ENCODE data around the gene EDNRB.
"Not testable (repeated sequence)": the region's sequence is repeated elsewhere in the genome, so short reads cannot be mapped to it uniquely, and the experiment has no call there.

Gene EDNRB

GRCh38 chr13:77857531-77858209 lies 61.0 kb downstream of the EDNRB start:
- no peak for TF ChIP-seq CTCF (IDR thresholded peaks at IDR 0.05; ENCODE audit: low read depth, low read length, poor library complexity, severe bottlenecking)
- TF ChIP-seq EZH2phosphoT487 (IDR thresholded peaks at IDR 0.05; ENCODE audit: borderline replicate concordance, low read length), result no peak
- Histone ChIP-seq H3K27ac (ENCODE audit: low read depth, low read length) (no peak overlapping the region), H4K20me1 (ENCODE audit: control insufficient read depth, insufficient read depth, low read depth, low read length) (no peaks in the 10 kb centered on the region), H3F3A (ENCODE audit: control insufficient read depth, insufficient read depth) (no peaks in the 10 kb centered on the region), H3K4me3 (ENCODE audit: low read length) (no peak overlapping the region), H3K4me1 (ENCODE audit: control insufficient read depth, low read length) (no peaks in the 10 kb centered on the region), H3K4me2 (ENCODE audit: low read length) (no peak overlapping the region), H3K27me3 (ENCODE audit: control insufficient read depth, low read length) (no peaks in the 10 kb centered on the region), H3K36me3 (ENCODE audit: control insufficient read depth, low read length) (no peaks in the 10 kb centered on the region), H3K9me3 (ENCODE audit: control insufficient read depth, insufficient read depth, low read length) (no peaks in the 10 kb centered on the region), H3K79me2 (ENCODE audit: control insufficient read depth, low read length) (no peaks in the 10 kb centered on the region), H3K9me2 (replicated peaks; ENCODE audit: control insufficient read depth, low read length) (no peaks in the 10 kb centered on the region)

- H3K27ac ChIP-seq (ENCODE audit: low read depth, low read length), result no peak overlapping the region
Measured at GRCh38 chr13:77853703-77854102, 64.9 kb downstream of the EDNRB start.

GRCh38 chr13:77848050-77848449 lies 70.6 kb downstream of the EDNRB start:
- H3K27ac ChIP-seq (ENCODE audit: low read depth, low read length); H3K4me3 ChIP-seq (ENCODE audit: low read length); H3K4me1 ChIP-seq (ENCODE audit: control insufficient read depth, low read length); H3K9me2 ChIP-seq (replicated peaks; ENCODE audit: control insufficient read depth, low read length); H3K79me2 ChIP-seq (ENCODE audit: control insufficient read depth, low read length); H3F3A ChIP-seq (ENCODE audit: control insufficient read depth, insufficient read depth); H4K20me1 ChIP-seq (ENCODE audit: control insufficient read depth, insufficient read depth, low read depth, low read length); H3K4me2 ChIP-seq (ENCODE audit: low read length); H3K36me3 ChIP-seq (ENCODE audit: control insufficient read depth, low read length); H3K27me3 ChIP-seq (ENCODE audit: control insufficient read depth, low read length); H3K9me3 ChIP-seq (ENCODE audit: control insufficient read depth, insufficient read depth, low read length): not testable (repeated sequence)

More at GRCh38 chr13:77853703-77854102, 64.9 kb downstream of the EDNRB start:
- Histone ChIP-seq H3F3A (ENCODE audit: control insufficient read depth, insufficient read depth) (no peaks in the 10 kb centered on the region), H3K79me2 (ENCODE audit: control insufficient read depth, low read length) (no peaks in the 10 kb centered on the region), H4K20me1 (ENCODE audit: control insufficient read depth, insufficient read depth, low read depth, low read length) (no peaks in the 10 kb centered on the region), H3K9me2 (replicated peaks; ENCODE audit: control insufficient read depth, low read length) (no peaks in the 10 kb centered on the region), H3K27me3 (ENCODE audit: control insufficient read depth, low read length) (no peaks in the 10 kb centered on the region), H3K4me1 (ENCODE audit: control insufficient read depth, low read length) (no peaks in the 10 kb centered on the region), H3K9me3 (ENCODE audit: control insufficient read depth, insufficient read depth, low read length) (no peaks in the 10 kb centered on the region), H3K4me2 (ENCODE audit: low read length) (no peak overlapping the region), H3K36me3 (ENCODE audit: control insufficient read depth, low read length) (no peaks in the 10 kb centered on the region), H3K4me3 (ENCODE audit: low read length) (no peak overlapping the region)
- TF ChIP-seq CTCF (IDR thresholded peaks at IDR 0.05; ENCODE audit: low read depth, low read length, poor library complexity, severe bottlenecking), result no peak
- no peak for TF ChIP-seq EZH2phosphoT487 (IDR thresholded peaks at IDR 0.05; ENCODE audit: borderline replicate concordance, low read length)

- Histone ChIP-seq H3K27me3 (ENCODE audit: control insufficient read depth, low read length) (no peaks in the 10 kb centered on the region), H3K79me2 (ENCODE audit: control insufficient read depth, low read length) (no peaks in the 10 kb centered on the region), H3K9me3 (ENCODE audit: control insufficient read depth, insufficient read depth, low read length) (no peaks in the 10 kb centered on the region), H3K36me3 (ENCODE audit: control insufficient read depth, low read length) (no peaks in the 10 kb centered on the region), H3K4me2 (ENCODE audit: low read length) (no peak overlapping the region), H3K9me2 (replicated peaks; ENCODE audit: control insufficient read depth, low read length) (no peaks in the 10 kb centered on the region), H3K4me1 (ENCODE audit: control insufficient read depth, low read length) (no peaks in the 10 kb centered on the region), H3F3A (ENCODE audit: control insufficient read depth, insufficient read depth) (no peaks in the 10 kb centered on the region), H3K4me3 (ENCODE audit: low read length) (no peak overlapping the region), H4K20me1 (ENCODE audit: control insufficient read depth, insufficient read depth, low read depth, low read length) (no peaks in the 10 kb centered on the region), H3K27ac (ENCODE audit: low read depth, low read length) (no peak overlapping the region)
- no peak for TF ChIP-seq CTCF (IDR thresholded peaks at IDR 0.05; ENCODE audit: low read depth, low read length, poor library complexity, severe bottlenecking)
- TF ChIP-seq EZH2phosphoT487 (IDR thresholded peaks at IDR 0.05; ENCODE audit: borderline replicate concordance, low read length), result no peak
Measured at GRCh38 chr13:77846173-77846572, 72.5 kb downstream of the EDNRB start.
